ENCODE data around the gene ZNF469. TPM values are rescaled to one million over a fixed set of nuclear protein-coding genes. Genes with fewer than 3 reads are reported as not detected.

The ZNF469 gene
- total and polyA plus RNA-seq, 2 donors (not counting 3 experiments of a cell fraction or from before 2014, with no cell fraction given), result 0.90 to 5.7 TPM

DNA sequence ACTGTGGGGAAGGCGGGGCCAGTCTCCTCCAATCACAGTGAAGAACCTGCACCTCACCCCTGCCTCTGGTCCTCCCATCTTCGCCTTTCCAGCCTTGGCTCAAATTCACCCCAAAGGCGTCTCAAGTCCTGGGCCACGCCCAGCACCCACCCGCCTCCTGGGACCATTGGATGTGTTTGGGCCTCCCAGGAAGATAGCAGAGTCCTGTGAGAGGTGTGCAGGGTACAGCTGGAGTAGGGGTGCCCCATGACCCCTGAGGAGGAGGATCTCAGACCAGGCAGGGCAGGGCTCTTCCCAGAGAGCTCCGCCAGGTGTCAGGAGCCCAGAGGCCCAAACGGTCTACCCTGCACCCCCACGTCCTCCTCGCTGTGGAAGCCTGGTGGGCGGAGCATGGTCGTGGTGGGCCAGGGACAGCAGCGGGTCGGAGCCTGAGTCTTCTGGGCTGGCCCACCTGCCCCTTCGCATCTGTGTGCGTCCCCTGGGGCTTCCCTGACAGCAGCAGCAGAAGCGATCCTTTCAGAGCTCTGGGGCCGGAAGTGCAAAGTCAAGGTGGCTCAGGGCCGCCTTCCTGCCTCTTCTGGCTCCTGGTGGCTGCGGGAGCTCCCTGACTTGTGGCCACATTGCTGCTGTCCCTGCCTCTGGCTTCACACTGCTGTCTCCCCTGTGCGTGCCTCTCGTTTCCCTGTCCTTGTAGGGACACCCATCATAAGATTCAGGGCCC, 34.9 kb upstream of the ZNF469 start:
- TF ChIP-seq POLR2AphosphoS5 (IDR thresholded peaks at IDR 0.05; ENCODE audit: insufficient read depth, low read depth, low read length) (no peak), POLR2A (IDR thresholded peaks at IDR 0.05; ENCODE audit: low read depth, low read length) (no peak), FOS (IDR thresholded peaks at IDR 0.05; ENCODE audit: borderline replicate concordance, insufficient read depth, low read length) (no peak), EZH2 (IDR thresholded peaks at IDR 0.05; ENCODE audit: borderline replicate concordance, low read depth, low read length, severe bottlenecking) (no peak), GATA2 (IDR thresholded peaks at IDR 0.05; ENCODE audit: insufficient read depth, insufficient read length, low read depth, low read length) (no peak), MYC (IDR thresholded peaks at IDR 0.05; ENCODE audit: low read depth, low read length) (no peak), JUN (IDR thresholded peaks at IDR 0.05; ENCODE audit: borderline replicate concordance, insufficient read depth, insufficient read length, low read depth) (no peak)
- TF ChIP-seq, protein P1, sequence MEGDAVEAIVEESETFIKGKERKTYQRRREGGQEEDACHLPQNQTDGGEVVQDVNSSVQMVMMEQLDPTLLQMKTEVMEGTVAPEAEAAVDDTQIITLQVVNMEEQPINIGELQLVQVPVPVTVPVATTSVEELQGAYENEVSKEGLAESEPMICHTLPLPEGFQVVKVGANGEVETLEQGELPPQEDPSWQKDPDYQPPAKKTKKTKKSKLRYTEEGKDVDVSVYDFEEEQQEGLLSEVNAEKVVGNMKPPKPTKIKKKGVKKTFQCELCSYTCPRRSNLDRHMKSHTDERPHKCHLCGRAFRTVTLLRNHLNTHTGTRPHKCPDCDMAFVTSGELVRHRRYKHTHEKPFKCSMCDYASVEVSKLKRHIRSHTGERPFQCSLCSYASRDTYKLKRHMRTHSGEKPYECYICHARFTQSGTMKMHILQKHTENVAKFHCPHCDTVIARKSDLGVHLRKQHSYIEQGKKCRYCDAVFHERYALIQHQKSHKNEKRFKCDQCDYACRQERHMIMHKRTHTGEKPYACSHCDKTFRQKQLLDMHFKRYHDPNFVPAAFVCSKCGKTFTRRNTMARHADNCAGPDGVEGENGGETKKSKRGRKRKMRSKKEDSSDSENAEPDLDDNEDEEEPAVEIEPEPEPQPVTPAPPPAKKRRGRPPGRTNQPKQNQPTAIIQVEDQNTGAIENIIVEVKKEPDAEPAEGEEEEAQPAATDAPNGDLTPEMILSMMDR (IDR thresholded peaks at IDR 0.05; ENCODE audit: extremely low read depth in 1 of 2, insufficient read depth in 1 of 2, low read depth in 1 of 2, low read length in 2 of 2), result no peak
- TF ChIP-seq, protein P2, sequence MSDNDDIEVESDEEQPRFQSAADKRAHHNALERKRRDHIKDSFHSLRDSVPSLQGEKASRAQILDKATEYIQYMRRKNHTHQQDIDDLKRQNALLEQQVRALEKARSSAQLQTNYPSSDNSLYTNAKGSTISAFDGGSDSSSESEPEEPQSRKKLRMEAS (IDR thresholded peaks at IDR 0.05; ENCODE audit: insufficient read depth, insufficient read length), result no peak
- Histone ChIP-seq H2AFZ (ENCODE audit: low read depth, low read length) (no peak overlapping the region), H3K36me3 (ENCODE audit: control insufficient read depth in 2 of 2, extremely low read depth in 1 of 2, insufficient read depth in 2 of 2, low read length in 2 of 2) (no peaks in the 10 kb centered on the region), H3K9ac (replicated peaks; ENCODE audit: extremely low read depth, insufficient read depth, low read length) (no peak overlapping the region), H3K27ac (ENCODE audit: insufficient read depth, low read depth, low read length) (no peak overlapping the region), H3K27me3 (ENCODE audit: control insufficient read depth in 2 of 2, insufficient read depth in 2 of 2, low read length in 2 of 2) (no peaks in the 10 kb centered on the region), H3K9me3 (replicated peaks; ENCODE audit: control insufficient read depth, insufficient read depth, low read length) (no peaks in the 10 kb centered on the region), H3K4me2 (ENCODE audit: insufficient read depth, low read length) (no peak overlapping the region), H3K9me1 (replicated peaks; ENCODE audit: control insufficient read depth, extremely low read depth, insufficient read depth, low read length) (no peaks in the 10 kb centered on the region), H3K4me3 (replicated peaks in 1 of 3; ENCODE audit: insufficient read depth in 1 of 3, low read depth in 1 of 3, low read length in 3 of 3) (no peak overlapping the region), H3K4me1 (ENCODE audit: control insufficient read depth, extremely low read depth, insufficient read depth, low read length) (no peaks in the 10 kb centered on the region), H3K79me2 (ENCODE audit: control insufficient read depth, insufficient read depth, low read length) (no peaks in the 10 kb centered on the region), H4K20me1 (replicated peaks; ENCODE audit: control insufficient read depth, extremely low read depth, insufficient read depth, low read length) (no peaks in the 10 kb centered on the region)
- CTCF ChIA-PET, result interaction anchor here (0.7 kb wide), 1 partner anchor 83 kb away, joined by 3 read pairs; no protein-coding TSS in a partner anchor
- POLR2A ChIA-PET, result no interaction called here
- FAIRE-seq (no peak), DNase-seq (ENCODE audit: low read depth, low spot score) (no peak)
- dilution Hi-C loops (cut with MboI; ENCODE audit: extremely low pct_ligation_motif_present, low sequenced_read_pairs), result no loop called here
- intact Hi-C loops (cut with micrococcal nuclease), result no loop called here
- no TSS peak for BruUV-seq (replicated peaks)
